Eye (tissue), 1 donor: ENCODE results near the gene ZSWIM5.
"Not testable (repeated sequence)": the region's sequence is repeated elsewhere in the genome, so short reads cannot be mapped to it uniquely, and the experiment has no call there.

ENCODE experiments used
- DNase-seq: peaks from one replicate; pipeline ENCODE4 v3.0.0-alpha.2; 2015

The ZSWIM5 gene

DNA sequence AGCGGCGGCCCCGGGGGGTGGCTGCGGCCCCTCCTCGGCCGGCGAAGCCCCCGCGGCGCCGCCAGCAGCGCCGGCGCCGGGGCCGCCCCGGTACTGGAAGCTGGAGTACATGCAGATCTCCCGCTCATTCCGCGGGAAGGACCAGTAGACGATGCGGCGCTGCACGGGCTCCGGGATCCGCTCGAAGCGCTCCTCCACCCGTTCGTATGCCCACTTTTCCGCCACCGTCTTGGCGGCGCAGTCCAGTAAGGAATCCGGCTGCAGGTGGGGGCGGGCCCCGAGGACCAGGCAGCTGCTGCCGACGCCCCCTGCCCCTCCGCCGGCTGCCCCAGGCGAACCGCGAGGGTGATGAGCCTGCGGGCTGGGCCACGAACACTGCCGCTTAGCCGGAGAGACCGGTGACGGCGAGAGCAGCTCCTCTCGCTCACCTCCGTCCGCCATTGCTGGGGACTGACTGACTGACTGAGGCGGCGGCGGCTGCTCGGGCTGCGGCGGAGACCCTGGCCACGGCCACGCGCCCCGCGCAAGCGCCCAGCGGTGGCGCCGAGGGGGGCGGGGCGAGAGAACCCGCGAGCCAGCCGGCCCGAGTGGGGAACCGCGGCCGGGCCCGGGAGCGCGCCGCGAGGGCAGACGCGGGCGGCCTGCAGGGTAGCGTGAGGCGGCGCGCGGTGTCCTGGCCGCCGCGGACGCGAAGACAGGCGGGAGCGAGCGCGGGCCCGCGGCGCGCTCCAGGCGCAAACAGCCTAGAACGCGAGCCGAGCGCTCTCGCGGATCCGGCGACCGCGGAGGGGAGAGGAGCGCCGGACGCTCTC lies at the start of gene ZSWIM5:
Gene ZSWIM5 (minus strand): TSS at position 696 of the 812 bp plus-strand sequence. CDS start 255 bp downstream, at position 441.
- DNase-seq, result peak; percentile 90

DNA sequence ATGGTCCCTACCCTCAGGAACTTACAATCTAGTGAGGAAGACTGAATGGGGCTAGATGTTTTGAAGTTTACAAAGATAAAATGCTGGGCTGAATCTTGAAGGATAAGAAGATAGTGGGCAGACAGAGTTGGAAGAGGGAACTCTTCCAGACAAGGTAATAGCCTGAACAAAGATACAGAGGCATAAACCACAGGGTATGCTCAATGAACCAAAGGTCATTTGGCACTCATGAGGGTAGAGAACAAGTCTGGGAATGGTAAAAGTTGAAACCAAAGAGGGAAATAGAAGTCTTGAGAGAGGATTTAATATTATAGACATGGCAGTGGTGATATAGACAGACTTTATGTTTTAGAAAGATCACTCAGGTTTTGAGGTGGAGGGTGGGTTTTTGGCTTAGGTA lies 48.1 kb upstream of the ZSWIM5 start:
- DNase-seq, result no peak

DNA sequence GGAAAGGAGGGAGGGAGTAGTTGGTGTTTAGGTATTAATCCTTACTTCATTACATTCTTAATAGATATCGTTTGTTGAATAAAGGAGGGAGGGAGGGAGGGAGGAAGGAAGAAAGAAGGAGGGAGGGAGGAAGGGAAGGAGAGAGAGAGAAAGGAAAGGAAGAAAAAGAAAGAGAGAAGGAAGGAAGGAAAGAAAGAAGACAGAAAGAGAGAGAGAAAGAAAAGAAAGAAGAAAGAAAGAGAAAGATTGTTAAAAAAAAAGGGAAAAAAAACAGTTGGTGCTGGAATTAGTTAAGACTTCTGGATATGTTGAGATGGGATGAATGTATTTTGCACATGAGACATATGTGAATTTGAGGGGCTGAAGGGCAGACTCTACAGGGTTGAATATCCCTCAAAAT lies 44.1 kb upstream of the ZSWIM5 start:
- DNase-seq, result no peak

DNA sequence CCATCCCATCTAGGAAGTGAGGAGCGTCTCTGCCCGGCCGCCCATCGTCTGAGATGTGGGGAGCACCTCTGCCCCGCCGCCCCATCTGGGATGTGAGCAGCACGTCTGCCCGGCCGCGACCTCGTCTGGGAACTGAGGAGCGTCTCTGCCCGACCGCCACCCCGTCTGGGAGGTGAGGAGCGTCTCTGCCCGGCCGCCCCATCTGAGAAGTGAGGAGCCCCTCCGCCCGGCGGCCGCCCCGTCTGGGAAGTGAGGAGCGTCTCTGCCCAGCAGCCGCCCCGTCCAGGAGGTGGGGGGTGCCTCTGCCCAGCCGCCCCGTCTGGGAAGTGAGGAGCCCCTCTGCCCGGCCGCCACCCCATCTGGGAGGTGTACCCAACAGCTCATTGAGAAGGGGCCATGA lies 41.6 kb upstream of the ZSWIM5 start:
- not testable (repeated sequence) for DNase-seq

DNA sequence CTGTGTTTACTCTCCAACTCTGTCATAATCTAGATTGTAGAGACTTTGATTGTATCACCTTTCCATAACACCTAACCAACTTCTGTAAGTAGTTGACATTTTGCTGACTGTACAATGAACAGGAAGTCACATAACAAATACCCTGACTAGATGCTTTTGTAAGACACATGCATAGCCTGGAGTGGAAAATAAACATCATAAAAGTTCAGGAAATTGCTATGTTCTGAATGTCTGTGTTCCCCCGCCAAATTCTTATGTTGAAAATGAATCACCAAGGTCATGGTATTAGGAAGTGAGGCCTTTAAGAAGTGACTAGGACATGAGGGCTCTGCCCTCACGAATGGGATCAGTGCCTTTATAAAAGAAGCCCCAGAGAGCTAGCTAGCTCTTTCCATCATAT lies 40.4 kb upstream of the ZSWIM5 start:
- DNase-seq, result no peak

DNA sequence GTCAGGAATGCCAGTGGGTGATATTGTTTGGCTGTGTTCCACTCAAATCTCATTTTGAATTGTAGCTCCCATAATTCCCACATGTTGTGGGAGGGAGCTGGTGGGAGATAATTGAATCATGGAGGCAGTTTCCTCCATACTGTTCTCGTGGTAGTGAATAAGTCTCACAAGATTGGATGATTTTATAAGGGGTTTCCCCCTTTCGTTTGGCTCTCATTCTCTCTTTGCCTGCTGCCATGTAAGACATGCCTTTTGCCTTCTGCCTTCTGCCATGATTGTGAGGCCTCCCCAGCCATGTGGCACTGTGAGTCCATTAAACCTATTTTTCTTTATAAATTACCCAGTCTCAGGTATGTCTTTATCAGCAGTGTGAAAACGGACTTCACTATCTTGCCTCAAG lies 40.0 kb upstream of the ZSWIM5 start:
- not testable (repeated sequence) for DNase-seq

DNA sequence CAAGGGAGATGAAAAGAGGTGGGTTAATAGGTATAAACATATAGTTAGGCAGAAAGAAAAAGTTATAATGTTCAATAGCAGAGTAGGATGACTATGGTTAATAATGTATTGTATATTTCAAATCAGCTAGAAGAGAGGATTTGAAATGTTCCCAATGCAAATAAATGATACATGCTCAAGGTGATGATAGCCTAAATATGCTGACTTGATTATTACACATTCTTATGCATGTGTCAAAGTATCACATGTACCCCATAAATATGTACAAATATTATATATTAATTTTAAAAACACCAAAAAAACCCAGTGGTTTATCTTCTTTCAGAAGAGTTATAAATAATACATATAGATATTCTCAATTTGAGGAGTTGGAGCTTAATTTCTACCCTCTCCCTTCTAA lies 38.3 kb upstream of the ZSWIM5 start:
- no peak for DNase-seq

DNA sequence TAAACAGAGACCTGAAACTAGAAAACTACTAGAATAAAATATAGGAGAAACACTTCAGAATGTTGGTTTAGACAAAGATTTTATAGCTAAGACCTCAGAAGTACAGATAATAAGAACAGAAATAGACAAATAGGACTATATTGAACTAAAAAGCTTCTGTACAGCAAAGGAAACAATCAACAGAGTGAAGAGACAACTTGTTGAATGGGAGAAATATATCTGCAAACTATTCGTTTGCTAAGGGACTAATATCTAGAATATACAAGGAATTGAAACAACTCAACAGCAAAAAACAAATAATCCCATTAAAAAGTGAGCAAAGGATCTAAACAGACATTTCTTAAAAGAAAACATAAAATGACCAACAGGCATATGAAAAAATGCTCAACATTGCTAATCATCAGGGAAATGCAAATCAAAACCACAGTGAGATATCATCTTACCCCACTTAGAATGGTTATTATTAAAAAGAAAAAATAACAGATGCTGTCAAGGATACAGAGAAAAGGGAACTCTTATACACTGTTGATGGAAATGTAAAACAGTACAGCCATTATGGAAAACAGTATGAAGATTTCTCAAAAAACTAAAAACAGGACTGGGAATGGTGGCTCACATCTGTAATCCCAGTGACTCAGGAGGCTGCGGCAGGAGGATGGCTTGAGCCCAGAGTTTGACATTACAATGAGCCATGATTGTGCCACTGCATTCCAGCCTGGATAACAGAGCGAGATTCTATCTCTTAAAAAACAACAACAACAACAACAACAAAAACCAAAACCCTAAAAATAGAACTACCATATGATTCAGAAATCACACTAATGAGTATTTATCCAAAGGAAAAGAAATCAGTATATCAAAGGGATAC lies 37.3 kb upstream of the ZSWIM5 start:
- DNase-seq, result no peak

DNA sequence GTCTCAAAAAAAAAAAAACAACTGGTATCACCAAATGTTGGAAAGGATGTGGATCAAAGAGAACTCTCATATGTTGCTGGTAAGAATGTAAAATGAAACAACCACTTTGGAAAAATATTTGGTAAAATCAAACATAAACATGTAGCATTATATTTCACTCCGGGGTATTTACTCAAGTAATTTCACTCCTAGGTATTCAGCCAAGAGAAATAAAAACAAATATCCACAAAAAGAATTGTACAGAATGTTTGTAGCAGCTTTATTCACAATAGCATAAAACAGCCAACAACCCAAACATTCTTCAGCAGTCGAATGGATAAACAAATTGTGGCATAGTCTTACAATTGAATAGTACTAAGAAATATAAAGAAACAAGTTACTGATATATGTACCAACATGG lies 32.4 kb upstream of the ZSWIM5 start:
- DNase-seq, result peak; percentile 1

DNA sequence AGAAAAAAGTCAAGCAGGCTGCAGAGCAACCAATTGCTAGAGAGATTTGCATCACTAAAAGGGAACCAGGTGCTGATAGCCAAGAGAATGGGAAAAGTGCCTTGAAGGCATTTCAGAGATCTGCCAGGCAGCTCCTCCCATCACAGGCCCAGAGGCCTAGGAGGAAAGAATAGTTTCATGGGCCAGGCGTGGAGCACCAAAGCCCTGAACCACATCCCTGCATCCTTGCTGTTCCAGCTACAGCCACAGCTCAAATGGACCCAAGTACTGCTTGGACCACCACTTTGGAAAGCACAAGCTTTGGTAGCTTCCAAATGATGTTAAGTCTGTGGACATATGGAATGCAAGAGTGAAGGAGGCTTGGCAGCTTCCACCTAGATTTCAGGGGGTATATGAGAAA lies 29.7 kb upstream of the ZSWIM5 start:
- DNase-seq, result no peak

DNA sequence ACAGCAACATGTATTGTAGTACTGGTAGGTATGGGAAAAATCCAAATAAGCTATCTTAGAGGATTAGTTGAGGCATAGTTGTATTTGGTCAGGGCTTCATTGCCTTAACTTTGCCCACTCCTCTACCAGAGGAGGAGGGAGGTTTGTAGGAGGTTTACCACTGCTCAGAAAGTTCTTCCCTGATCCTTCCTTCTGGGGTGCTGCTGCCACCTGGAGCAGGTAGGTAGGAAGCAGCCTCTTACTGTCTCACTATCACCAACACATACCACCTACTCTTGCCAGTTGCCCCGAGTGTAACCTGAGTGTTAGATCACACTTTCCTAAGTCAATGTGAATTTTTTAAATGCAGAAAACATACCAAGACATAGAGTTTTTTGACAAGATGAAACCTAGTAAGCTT lies 24.1 kb upstream of the ZSWIM5 start:
- no peak for DNase-seq

DNA sequence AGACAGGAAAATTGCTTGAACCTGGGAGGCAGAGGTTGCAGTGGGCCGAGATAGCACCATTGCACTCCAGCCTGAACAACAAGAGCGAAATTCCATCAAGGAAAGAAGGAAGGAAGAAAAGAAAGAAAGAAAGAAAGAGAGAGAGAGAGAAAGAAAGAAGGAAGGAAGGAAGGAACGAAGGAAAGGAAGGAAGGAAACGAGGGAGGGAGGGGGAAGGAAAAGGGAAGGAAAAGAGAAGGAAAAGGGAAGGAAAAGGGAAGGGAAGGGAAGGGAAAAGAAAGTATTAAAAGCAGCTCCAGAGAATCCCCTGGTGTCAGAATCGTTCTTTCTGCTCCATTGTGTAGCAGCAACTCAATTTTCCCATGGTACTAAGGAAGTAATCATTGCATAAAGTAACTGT lies 19.2 kb upstream of the ZSWIM5 start:
- no peak for DNase-seq

DNA sequence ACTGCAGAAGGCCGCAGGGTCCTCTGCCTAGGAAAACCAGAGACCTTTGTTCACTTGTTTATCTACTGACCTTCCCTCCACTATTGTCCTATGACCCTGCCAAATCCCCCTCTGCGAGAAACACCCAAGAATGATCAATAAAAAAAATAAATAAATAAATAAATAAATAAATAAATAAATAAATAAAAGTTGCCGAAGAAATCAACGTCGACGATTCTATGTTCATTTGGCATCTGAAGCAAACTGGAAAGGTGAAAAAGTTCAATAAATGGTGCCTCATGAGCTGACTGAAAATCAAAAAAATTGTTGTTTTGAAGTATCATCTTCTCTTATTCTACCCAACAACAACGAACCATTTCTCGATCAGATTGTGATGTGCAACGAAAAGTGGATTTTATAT lies 17.3 kb upstream of the ZSWIM5 start:
- DNase-seq, result not testable (repeated sequence)

DNA sequence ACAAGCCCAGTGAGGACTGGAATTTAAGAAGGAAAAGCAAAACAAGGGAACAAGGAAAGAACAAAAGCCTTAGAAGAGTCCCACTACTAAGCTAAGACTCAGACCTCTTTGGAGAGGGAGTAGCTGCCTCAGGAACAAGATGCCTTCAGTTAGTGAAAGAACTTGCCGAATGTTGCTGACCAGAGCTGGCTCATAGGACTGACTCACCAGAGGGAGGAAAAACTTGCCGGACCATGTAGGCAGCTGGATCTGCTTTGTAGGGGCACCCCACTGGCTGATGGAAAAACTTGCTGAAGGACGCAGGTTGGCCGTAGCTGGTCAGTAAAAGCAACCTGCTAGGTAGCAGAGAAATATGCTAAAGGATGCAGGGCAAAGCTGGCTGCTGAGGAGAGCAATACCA lies 15.3 kb upstream of the ZSWIM5 start:
- DNase-seq, result no peak

DNA sequence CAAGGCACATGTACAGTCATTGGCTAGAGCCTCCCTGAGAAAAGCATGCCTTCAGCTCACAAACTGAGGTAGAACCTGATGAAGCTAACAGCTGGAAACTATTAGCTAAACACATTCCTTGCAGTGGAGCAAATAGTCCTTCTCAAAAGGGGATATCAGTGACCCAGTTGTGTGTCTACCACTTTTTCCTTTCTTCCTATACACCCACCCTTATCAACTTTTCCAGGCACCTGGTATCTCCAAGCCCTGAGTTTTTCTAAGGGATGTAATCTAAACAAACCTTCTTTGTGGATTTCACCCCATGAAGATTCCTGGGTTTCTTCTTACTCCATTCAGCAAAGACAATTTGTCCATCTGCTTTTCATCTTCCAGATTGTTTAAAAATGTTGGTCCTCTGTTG lies 10.5 kb upstream of the ZSWIM5 start:
- no peak for DNase-seq

DNA sequence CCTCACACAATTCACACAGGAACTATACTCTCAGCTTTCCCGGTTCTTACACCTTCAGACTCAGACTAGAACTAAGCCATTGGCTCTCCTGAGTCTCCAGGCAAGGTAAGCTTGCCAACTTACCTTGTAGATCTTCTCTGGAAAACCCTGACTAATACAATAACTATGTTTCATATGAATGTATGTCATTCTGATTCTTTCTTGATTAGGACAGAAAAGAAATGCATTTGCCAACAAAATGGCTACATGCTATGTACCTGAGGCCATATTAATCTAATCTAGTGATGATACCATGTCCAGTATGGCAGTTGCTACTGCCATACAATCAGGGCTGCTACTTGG lies 9.8 kb upstream of the ZSWIM5 start:
- no peak for DNase-seq

DNA sequence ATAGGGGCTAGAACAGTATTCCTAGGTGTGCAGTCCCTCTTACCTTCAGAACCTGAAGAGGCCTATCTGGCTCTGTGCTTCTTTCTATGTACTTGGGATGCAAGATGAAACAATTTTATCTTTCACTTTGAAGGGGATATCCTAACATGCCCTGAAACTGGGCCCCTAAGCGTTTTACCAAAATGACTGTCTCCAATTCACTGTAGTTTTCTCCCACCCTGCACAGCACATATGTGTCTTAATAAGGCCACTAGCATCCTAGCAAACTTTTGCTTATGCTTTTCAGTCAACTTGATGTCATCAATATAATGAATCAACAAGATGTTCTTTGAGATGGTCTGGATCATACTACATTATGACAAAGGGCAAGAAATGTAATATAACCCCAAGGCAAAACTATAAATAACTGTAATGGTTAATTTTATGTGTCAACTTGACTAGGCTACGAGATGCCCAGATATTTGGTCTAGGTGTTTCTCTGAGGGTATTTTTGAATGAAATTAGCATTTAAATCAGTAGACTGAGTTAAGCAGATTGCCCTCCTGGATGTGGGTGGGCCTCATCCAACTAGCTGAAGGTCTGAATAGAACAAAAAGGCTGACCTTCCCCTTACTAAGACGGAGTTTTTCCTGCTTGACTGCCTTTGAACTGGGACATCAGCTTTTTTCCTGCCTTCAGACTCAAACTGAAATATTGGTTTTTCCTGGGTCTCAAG lies 9.2 kb upstream of the ZSWIM5 start:
- no peak for DNase-seq

DNA sequence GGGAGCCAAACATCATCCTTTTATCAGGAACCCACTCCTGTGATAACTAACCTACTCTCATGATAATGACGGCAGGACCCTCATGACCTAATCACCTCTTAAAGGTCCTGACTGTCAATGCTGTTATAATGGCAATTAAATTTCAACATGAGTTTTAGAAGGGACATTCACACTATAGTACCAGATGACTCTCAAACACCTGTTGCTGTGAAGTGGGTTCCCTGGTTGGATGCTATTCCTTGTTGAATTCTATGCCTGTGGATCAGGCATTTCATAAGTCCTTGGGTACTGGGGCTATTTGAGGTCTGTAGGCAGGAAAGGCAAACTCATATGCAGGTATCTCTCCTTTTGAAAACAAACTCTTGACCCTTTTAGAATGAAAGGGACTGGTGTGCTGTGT lies 7.5 kb upstream of the ZSWIM5 start:
- DNase-seq, result no peak

DNA sequence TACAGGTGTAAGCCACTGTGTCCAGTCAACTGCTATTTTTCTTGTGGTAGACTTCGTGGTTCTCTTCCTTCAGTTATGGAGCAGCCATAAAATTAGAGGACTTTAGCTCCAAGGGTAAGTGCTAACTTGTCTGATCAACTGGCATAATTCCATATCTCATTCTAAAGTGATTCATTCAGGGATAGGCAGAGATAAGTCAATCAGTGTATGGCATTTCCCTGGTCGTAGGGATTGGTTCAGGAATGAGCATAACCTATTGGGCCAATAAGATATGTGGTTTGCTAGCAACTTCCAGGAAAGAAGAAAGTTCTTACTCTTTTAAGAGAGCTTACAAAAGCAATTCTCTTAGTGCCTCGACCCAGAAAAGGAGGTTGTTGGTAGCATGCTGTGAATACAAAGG lies 4.7 kb upstream of the ZSWIM5 start:
- no peak for DNase-seq

DNA sequence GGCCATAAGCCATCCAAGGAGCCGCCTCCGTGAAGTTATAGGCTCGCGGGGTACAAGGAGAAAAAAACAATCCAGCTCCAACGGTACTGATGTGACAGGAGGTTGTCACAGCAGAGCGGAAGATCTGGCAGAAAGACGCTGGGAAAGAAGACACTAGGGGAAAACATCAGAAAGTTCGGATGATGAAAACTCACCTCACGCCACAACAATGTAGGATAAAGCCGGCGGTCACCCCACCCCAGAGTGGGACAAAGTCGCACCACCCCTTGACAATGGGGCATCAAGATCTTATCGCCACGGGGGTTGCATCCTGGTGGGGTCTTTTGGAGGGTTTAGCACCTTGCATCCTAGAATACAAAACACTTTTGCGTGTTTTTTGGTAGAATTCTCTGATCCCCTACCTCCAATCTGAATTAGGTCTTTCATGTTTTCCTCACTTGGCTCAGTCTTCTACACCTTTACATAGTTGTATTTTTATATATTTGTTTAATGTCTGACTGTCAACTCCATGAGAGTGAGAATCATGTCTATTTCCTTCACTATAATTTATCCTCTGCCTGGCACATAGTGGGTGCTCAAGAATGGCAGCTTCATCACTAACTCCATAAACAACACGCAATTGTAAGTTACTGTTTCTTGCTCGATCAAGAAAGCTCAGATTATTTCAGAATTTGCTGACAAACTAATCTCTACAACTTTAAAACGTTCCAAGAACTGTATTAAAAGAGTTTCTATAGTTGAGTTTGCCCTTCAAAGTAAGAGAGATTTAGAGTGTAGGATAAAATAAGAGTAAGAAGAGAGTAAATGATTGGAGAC lies 611 bp upstream of the ZSWIM5 start:
- peak; percentile 63 for DNase-seq

DNA sequence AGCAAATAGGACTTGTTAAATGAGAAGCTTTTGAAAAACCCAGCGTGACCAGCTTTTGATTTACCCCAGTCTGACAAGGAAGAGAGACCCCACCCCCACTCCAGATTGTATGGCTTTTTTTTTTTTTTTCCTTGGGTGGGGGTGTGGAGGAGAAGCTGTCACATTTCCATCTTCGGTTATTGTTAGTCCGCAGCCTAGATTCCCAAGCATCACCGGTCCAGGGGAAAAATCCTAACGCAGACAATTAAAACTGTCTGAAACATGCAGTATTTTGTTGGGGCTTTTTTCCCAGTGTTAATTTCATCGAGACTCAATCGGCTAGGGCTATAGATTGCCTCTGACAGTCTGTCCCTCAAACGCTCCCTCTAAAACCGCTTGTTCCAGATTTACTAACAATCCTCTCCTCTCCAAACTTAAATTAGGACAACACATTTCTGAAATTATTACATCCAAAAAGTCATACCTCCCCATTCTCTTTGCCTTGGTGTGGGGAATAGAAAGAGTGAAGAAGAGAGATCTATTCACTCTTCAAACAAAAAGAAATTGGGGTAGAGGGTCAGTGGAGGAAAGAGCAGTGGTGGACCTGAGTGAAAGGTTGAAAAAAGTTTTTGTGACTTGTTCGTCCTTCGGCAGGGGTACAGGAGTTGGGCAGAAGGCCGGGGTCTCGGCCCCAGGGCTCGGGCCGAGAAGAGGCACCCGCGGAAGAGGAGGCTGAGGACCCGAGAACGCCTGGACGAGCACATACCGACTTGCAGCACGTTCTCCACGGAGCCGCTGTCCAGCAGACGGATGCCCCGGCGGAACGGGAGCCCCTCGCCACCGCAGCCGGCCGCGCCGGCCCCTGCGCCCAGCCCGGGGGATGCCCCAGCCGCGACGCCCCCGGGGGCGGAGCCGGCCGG lies 1.1 kb downstream of the ZSWIM5 start:
- DNase-seq, result peak; percentile 87
